GM12878 (cell line): ENCODE measurements around the gene LYVE1. TPM values are rescaled to one million over a fixed set of nuclear protein-coding genes. Genes with fewer than 3 reads are reported as not detected.

ENCODE experiments used
- ATAC-seq: fragments of 200-7000 bp; cut with Tn5 transposase; 3 replicates; pipeline ENCODE4 v1.9.1; 2020; ENCODE audit warnings: mild to moderate bottlenecking, moderate library complexity
- BruUV-seq: library from RNA; stranded (reverse); fragments of 400-500 nt; replicated peaks from 2 replicates; lab custom pipeline; 2021; lab: Mats Ljungman, UMichigan
- CTCF ChIA-PET: fragments of 300-600 bp; sonication (Branson Sonifier 250); formaldehyde crosslinking; extraction: SDS; loops from one replicate; lab custom pipeline; 2021; ENCODE audit warnings: inconsistent platforms; lab: Yijun Ruan, JAX
- POLR2A ChIA-PET: fragments of 350-600 bp; formaldehyde crosslinking; extraction: SDS; loops from one replicate; lab custom pipeline; 2021; ENCODE audit warnings: inconsistent platforms; lab: Charles Lee
- RAD21 ChIA-PET: fragments of 300-600 bp; sonication (Branson Sonifier 250); formaldehyde crosslinking; loops from one replicate; lab custom pipeline; 2023; ENCODE audit warnings: antibody characterized with exemption; ENCODE audit not compliant: unreplicated experiment; lab: Charles Lee
- SMC1A ChIA-PET: fragments of 300-600 bp; sonication (Branson Sonifier 250); formaldehyde crosslinking; loops from one replicate; lab custom pipeline; 2023; ENCODE audit not compliant: unreplicated experiment, uncharacterized antibody; lab: Charles Lee
- DNase-seq: peaks from one replicate; pipeline ENCODE4 v3.0.0-alpha.2; 2011; ENCODE audit warnings: low read depth, low spot score
- FAIRE-seq: peaks from 3 replicates; lab custom pipeline; 2011; peaks lifted over from hg19 to GRCh38; lab: Jason Lieb, UNC
- H2AFZ ChIP-seq: 2 replicates; pipeline ENCODE4 v1.6.0; 2011; ENCODE audit warnings: low read depth, low read length, control low read depth; ENCODE audit not compliant: control insufficient read depth
- H3K27ac ChIP-seq: 2 replicates; pipeline ENCODE4 v1.5.1; 2011; ENCODE audit warnings: control low read depth; ENCODE audit not compliant: control insufficient read depth, insufficient read depth
- H3K27me3 ChIP-seq, 2 experiments: replicated peaks in 1 of 2; 2 replicates each; pipeline versions ENCODE4 v1.6.0 to v1.6.1; 2011; ENCODE audit warnings: low read length in 1 of 2; ENCODE audit not compliant: control insufficient read depth in 2 of 2, insufficient read depth in 2 of 2
- H3K36me3 ChIP-seq, 2 experiments: 2 replicates each; pipeline ENCODE4 v1.5.1; 2011; ENCODE audit warnings: low read length in 1 of 2; ENCODE audit not compliant: control insufficient read depth in 2 of 2, insufficient read depth in 2 of 2
- H3K4me1 ChIP-seq: 2 replicates; pipeline ENCODE4 v1.6.1; 2011; ENCODE audit warnings: mild to moderate bottlenecking, low read length, moderate library complexity, mixed read lengths; ENCODE audit not compliant: control insufficient read depth, insufficient read depth
- H3K4me2 ChIP-seq: 2 replicates; pipeline ENCODE4 v1.6.0; 2011; ENCODE audit warnings: control low read depth; ENCODE audit not compliant: control insufficient read depth, insufficient read depth
- H3K4me3 ChIP-seq: fragments of 200-600 bp; sonication (generic); 2 replicates; pipeline ENCODE4 v1.5.1; 2016
- H3K79me2 ChIP-seq: 2 replicates; pipeline ENCODE4 v1.6.0; 2011; ENCODE audit warnings: low read length; ENCODE audit not compliant: control insufficient read depth, insufficient read depth
- H3K9ac ChIP-seq: 2 replicates; pipeline ENCODE4 v1.8.0; 2011; ENCODE audit warnings: low read length, control low read depth, mixed read lengths; ENCODE audit not compliant: control insufficient read depth, insufficient read depth
- H3K9me3 ChIP-seq: replicated peaks from 3 replicates; pipeline ENCODE4 v1.5.1; 2011; ENCODE audit warnings: mild to moderate bottlenecking, low read length; ENCODE audit not compliant: control insufficient read depth, insufficient read depth
- H4K20me1 ChIP-seq: 2 replicates; pipeline ENCODE4 v1.6.0; 2011; ENCODE audit not compliant: control insufficient read depth, insufficient read depth
- CHD2 ChIP-seq: IDR thresholded peaks from 2 replicates; pipeline ENCODE4 v1.6.1; 2011; ENCODE audit warnings: low read depth, low read length, improper control_type of control experiment, borderline replicate concordance
- E2F4 ChIP-seq: IDR thresholded peaks from 2 replicates; pipeline ENCODE4 v1.6.1; 2012; ENCODE audit warnings: low read depth, low read length, improper control_type of control experiment
- ELK1 ChIP-seq: IDR thresholded peaks from 2 replicates; pipeline ENCODE4 v1.6.1; 2012; ENCODE audit warnings: low read depth, low read length, improper control_type of control experiment
- HDAC6 ChIP-seq: fragments of 200-600 bp; sonication (generic); IDR thresholded peaks from one replicate; pipeline ENCODE4 v1.8.0; 2017; ENCODE audit warnings: antibody characterized with exemption; ENCODE audit not compliant: unreplicated experiment
- PAX5 ChIP-seq: IDR thresholded peaks from 2 replicates; pipeline ENCODE4 v1.6.1; 2011; ENCODE audit warnings: low read depth, low read length, borderline replicate concordance
- SMARCA5 ChIP-seq: fragments of 450-650 bp; IDR thresholded peaks from 2 replicates; pipeline ENCODE4 v1.6.1; 2017; ENCODE audit warnings: mild to moderate bottlenecking
- WGBS: methylation state at CpG from one replicate; pipeline ENCODE4 v1.1.6; 2016; ENCODE audit warnings: low lambda C conversion rate; ENCODE audit not compliant: insufficient replicate concordance, insufficient coverage; ENCODE audit errors: missing lambda C conversion rate; 5-methylcytosine and 5-hydroxymethylcytosine counted together
- in situ Hi-C: fragments of 300-500 bp; cut with MboI; formaldehyde crosslinking; loops from 9 replicates; pipeline ENCODE4 v1.14.3; 2018; ENCODE audit warnings: mixed read lengths
- intact Hi-C: fragments of 100-400 bp; cut with micrococcal nuclease; formaldehyde crosslinking; loops from one replicate; pipeline ENCODE4 v1.14.2; 2022; ENCODE audit not compliant: unreplicated experiment
- polyA plus RNA-seq, 11 experiments: library from polyadenylated mRNA; depleted of rRNA in 4 of 11; unstranded in 6 of 11; stranded (reverse) in 5 of 11; fragments of >200 nt; fragmentation: Nextera tagmentation in 4 of 11; fragmentation: Illumina TruSeq in 1 of 11; extraction: Ambion mirVana in 4 of 11; extraction: Trizol in 1 of 11; gene quantifications; 1 replicate in 1 of 11; 2 replicates in 10 of 11; pipeline versions ENCODE4 v1.2.1 to v1.2.3, GENCODE V29; 2011 to 2016; ENCODE audit warnings: inconsistent platforms in 2 of 11, missing spikeins in 2 of 11, low read depth in 1 of 11
- total RNA-seq, 4 experiments: library from RNA; depleted of rRNA in 3 of 4; stranded (reverse); fragments of >200 nt in 3 of 4; fragmentation: Illumina TruSeq in 1 of 4; extraction: Trizol in 1 of 4; gene quantifications; 2 replicates each; pipeline versions ENCODE4 v1.2.1 to v1.2.3, GENCODE V29; 2013 to 2021

The LYVE1 gene
- total and polyA plus RNA-seq, 10 of the 15 experiments (the other 5 are each of a cell fraction or from before 2014, with no cell fraction given), result 0.15 TPM; not detected in 9

GRCh38 chr11:10604798-10605197 lies 36.3 kb upstream of the LYVE1 start:
- RAD21 ChIA-PET, result interaction anchor here (0.6 kb wide), 1 partner anchor 79 kb away, joined by 3 read pairs; no protein-coding TSS in a partner anchor
- ATAC-seq, result no peak
- Histone ChIP-seq H3K27me3 (peaks cover 0 to 3% of the 10 kb centered on the region in 2 experiments; a peak in 2 of 4 replicates), H3K4me3 (no peak overlapping the region), H3K4me2 (no peak overlapping the region), H3K27ac (no peak overlapping the region), H3K79me2 (no peaks in the 10 kb centered on the region), H2AFZ (no peak overlapping the region), H3K9ac (no peak overlapping the region), H3K9me3 (no peaks in the 10 kb centered on the region), H4K20me1 (no peaks in the 10 kb centered on the region), H3K36me3 (no peaks in the 10 kb centered on the region), H3K4me1 (peaks cover 11% of the 10 kb centered on the region)
- CTCF ChIA-PET, result interaction anchor here (1.8 kb wide), 1 partner anchor 50 kb away, joined by 5 read pairs; no protein-coding TSS in a partner anchor
- WGBS, result 65% methylated on average over 3 of the region's 3 CpGs
- no TSS peak for BruUV-seq
- in situ Hi-C loops, result no loop called here
- intact Hi-C loops, result no loop called here
- POLR2A ChIA-PET, result no interaction called here
- SMC1A ChIA-PET, result no interaction called here
- no peak for FAIRE-seq
- TF ChIP-seq HDAC6 (no peak), CHD2 (no peak), SMARCA5 (no peak), ELK1 (no peak), E2F4 (no peak), PAX5 (no peak)
- TF ChIP-seq, all 136 proteins: peak for 0
- DNase-seq, result no peak
